HepG2 (cell line): ENCODE data around the gene STH. TPM values are rescaled to one million over a fixed set of nuclear protein-coding genes. Genes with fewer than 3 reads are reported as not detected.

Experiments used
- ATAC-seq: fragments of 200-7000 bp; cut with Tn5 transposase; 3 replicates; pipeline ENCODE4 v1.9.1; 2020; ENCODE audit warnings: mild to moderate bottlenecking, moderate library complexity
- BruUV-seq: library from RNA; stranded (reverse); fragments of 400-500 nt; replicated peaks from 2 replicates; lab custom pipeline; 2021; lab: Mats Ljungman, UMichigan
- CTCF ChIA-PET: fragments of 300-600 bp; formaldehyde crosslinking; extraction: SDS; loops from one replicate; lab custom pipeline; 2021; ENCODE audit warnings: low total read pairs, inconsistent platforms, low intra/inter-chr PET ratio; lab: Yijun Ruan, JAX
- POLR2A ChIA-PET: fragments of 350-600 bp; sonication (Branson Sonifier 250); formaldehyde crosslinking; loops from one replicate; lab custom pipeline; 2020; ENCODE audit warnings: antibody characterized with exemption, inconsistent platforms; lab: Yijun Ruan, JAX
- DNase-seq: peaks from one replicate; pipeline ENCODE4 v3.0.0-alpha.2; 2015; ENCODE audit warnings: low spot score
- FAIRE-seq: peaks from 3 replicates; lab custom pipeline; 2011; peaks lifted over from hg19 to GRCh38; lab: Jason Lieb, UNC
- H2AFZ ChIP-seq: one replicate; pipeline ENCODE4 v1.6.1; 2011; ENCODE audit warnings: low read length, inconsistent platforms
- H3K27ac ChIP-seq: fragments of 300-600 bp; 3 replicates; pipeline ENCODE4 v1.8.0; 2011; ENCODE audit warnings: mixed run types, mild to moderate bottlenecking, mixed read lengths, low read length, inconsistent platforms; ENCODE audit not compliant: insufficient read depth; ENCODE audit errors: extremely low read length
- H3K27me3 ChIP-seq, 2 experiments: fragments of 200-600 bp in 1 of 2; 2 replicates in 1 of 2; 3 replicates in 1 of 2; pipeline versions ENCODE4 v1.6.0 to v1.8.0; 2011; ENCODE audit warnings: low read length in 2 of 2, mild to moderate bottlenecking in 2 of 2, moderate library complexity in 2 of 2, inconsistent platforms in 1 of 2; ENCODE audit not compliant: insufficient read depth in 2 of 2, control insufficient read depth in 1 of 2
- H3K36me3 ChIP-seq, 2 experiments: fragments of 200-600 bp in 1 of 2; replicated peaks in 1 of 2; 2 replicates in 1 of 2; 3 replicates in 1 of 2; pipeline versions ENCODE4 v1.5.1 to v1.8.0; 2011; ENCODE audit warnings: low read length in 2 of 2, inconsistent platforms in 1 of 2; ENCODE audit not compliant: insufficient read depth in 2 of 2, control insufficient read depth in 1 of 2
- H3K4me1 ChIP-seq: 2 replicates; pipeline ENCODE4 v1.5.1; 2012; ENCODE audit warnings: low read length, inconsistent platforms; ENCODE audit not compliant: insufficient read depth
- H3K4me2 ChIP-seq: 2 replicates; pipeline ENCODE4 v1.6.0; 2011; ENCODE audit warnings: low read depth, low read length, inconsistent platforms
- H3K4me3 ChIP-seq, 3 experiments: fragments of 200-600 bp in 1 of 3; sonication (generic), shearing (Covaris generic) in 1 of 3; replicated peaks in 1 of 3; 2 replicates each; pipeline ENCODE4 v1.5.1; 2011 to 2016; ENCODE audit warnings: low read length in 3 of 3, inconsistent platforms in 2 of 3, low read depth in 2 of 3, mild to moderate bottlenecking in 2 of 3, control low read depth in 1 of 3, mixed read lengths in 1 of 3; ENCODE audit not compliant: insufficient read depth in 1 of 3
- H3K79me2 ChIP-seq: one replicate; pipeline ENCODE4 v1.6.1; 2011; ENCODE audit warnings: low read length, inconsistent platforms; ENCODE audit not compliant: insufficient read depth
- H3K9ac ChIP-seq: 2 replicates; pipeline ENCODE4 v1.6.0; 2011; ENCODE audit warnings: mild to moderate bottlenecking, low read depth, low read length, inconsistent platforms; ENCODE audit not compliant: insufficient read depth
- H3K9me3 ChIP-seq: 2 replicates; pipeline ENCODE4 v1.5.1; 2012; ENCODE audit warnings: mild to moderate bottlenecking, low read length
- H4K20me1 ChIP-seq: 2 replicates; pipeline ENCODE4 v1.6.0; 2011; ENCODE audit warnings: inconsistent platforms, mild to moderate bottlenecking, low read length, moderate library complexity; ENCODE audit not compliant: insufficient read depth
- AHR ChIP-seq: IDR thresholded peaks from 2 replicates; pipeline ENCODE4 v1.6.1; 2018; ENCODE audit warnings: missing genetic modification reagents, missing compliant biosample characterization
- CTCF ChIP-seq: sonication (generic); formaldehyde crosslinking; IDR thresholded peaks from 2 replicates; pipeline ENCODE4 v1.5.0; 2020; ENCODE audit warnings: mild to moderate bottlenecking, missing genetic modification reagents, moderate library complexity
- E2F5 ChIP-seq: sonication (generic); formaldehyde crosslinking; conservative IDR thresholded peaks from 2 replicates; pipeline ENCODE4 v1.4.0; 2020; ENCODE audit warnings: missing genetic modification reagents
- ISL2 ChIP-seq: sonication (generic); formaldehyde crosslinking; IDR thresholded peaks from 2 replicates; pipeline ENCODE4 v1.5.0; 2020; ENCODE audit warnings: missing genetic modification reagents
- NPAS2 ChIP-seq: sonication (generic); formaldehyde crosslinking; IDR thresholded peaks from 2 replicates; pipeline ENCODE4 v1.8.0; 2022; ENCODE audit warnings: mild to moderate bottlenecking, missing genetic modification reagents, borderline replicate concordance
- RXRA ChIP-seq: sonication (generic); formaldehyde crosslinking; IDR thresholded peaks from 2 replicates; pipeline ENCODE4 v1.5.1; 2020; ENCODE audit warnings: missing genetic modification reagents
- SIX4 ChIP-seq: sonication (generic); formaldehyde crosslinking; IDR thresholded peaks from 2 replicates; pipeline ENCODE4 v1.4.0; 2020; ENCODE audit warnings: missing genetic modification reagents
- SMARCC2 ChIP-seq: fragments of 450-650 bp; IDR thresholded peaks from 2 replicates; pipeline ENCODE4 v1.6.1; 2017; ENCODE audit warnings: antibody characterized with exemption, mild to moderate bottlenecking
- ZNF121 ChIP-seq: sonication (generic); formaldehyde crosslinking; IDR thresholded peaks from 2 replicates; pipeline ENCODE4 v1.5.0; 2020; ENCODE audit warnings: mild to moderate bottlenecking, missing genetic modification reagents
- ZNF18 ChIP-seq: sonication (generic); formaldehyde crosslinking; IDR thresholded peaks from 2 replicates; pipeline ENCODE4 v1.8.0; 2022; ENCODE audit warnings: mild to moderate bottlenecking, missing genetic modification reagents; ENCODE audit not compliant: insufficient replicate concordance
- ZNF30 ChIP-seq: sonication (generic); formaldehyde crosslinking; IDR thresholded peaks from 2 replicates; pipeline ENCODE4 v1.5.0; 2020; ENCODE audit warnings: mild to moderate bottlenecking, missing genetic modification reagents
- ZNF337 ChIP-seq: sonication (generic); formaldehyde crosslinking; IDR thresholded peaks from 2 replicates; pipeline ENCODE4 v1.5.1; 2020; ENCODE audit warnings: missing genetic modification reagents, low read depth, mild to moderate bottlenecking, borderline replicate concordance
- ZNF382 ChIP-seq: sonication (generic); formaldehyde crosslinking; IDR thresholded peaks from 2 replicates; pipeline ENCODE4 v1.5.0; 2020; ENCODE audit warnings: missing genetic modification reagents, mild to moderate bottlenecking, borderline replicate concordance
- ZNF383 ChIP-seq: sonication (generic); formaldehyde crosslinking; IDR thresholded peaks from 2 replicates; pipeline ENCODE4 v1.4.0; 2020; ENCODE audit warnings: missing genetic modification reagents, mild to moderate bottlenecking, borderline replicate concordance
- ZNF605 ChIP-seq: sonication (generic); formaldehyde crosslinking; IDR thresholded peaks from 2 replicates; pipeline ENCODE4 v1.8.0; 2022; ENCODE audit warnings: mild to moderate bottlenecking, missing genetic modification reagents
- ZNF83 ChIP-seq: sonication (generic); formaldehyde crosslinking; IDR thresholded peaks from 2 replicates; pipeline ENCODE4 v1.4.0; 2020; ENCODE audit warnings: missing genetic modification reagents, mild to moderate bottlenecking, borderline replicate concordance
- ZZZ3 ChIP-seq: sonication (generic); formaldehyde crosslinking; IDR thresholded peaks from 2 replicates; pipeline ENCODE4 v1.4.0; 2020; ENCODE audit warnings: missing genetic modification reagents, mild to moderate bottlenecking, borderline replicate concordance
- WGBS: methylation state at CpG from one replicate; pipeline ENCODE4 v1.1.6; 2017; ENCODE audit warnings: low lambda C conversion rate; 5-methylcytosine and 5-hydroxymethylcytosine counted together
- in situ Hi-C: cut with HindIII; loops from 2 replicates; pipeline ENCODE4 v1.10.0; 2017; ENCODE audit warnings: low pct_unique_long_range_greater_than_20kb; ENCODE audit not compliant: extremely low pct_ligation_motif_present
- intact Hi-C: fragments of 100-400 bp; cut with micrococcal nuclease; formaldehyde crosslinking; loops from one replicate; pipeline ENCODE4 v1.10.0; 2022; ENCODE audit not compliant: unreplicated experiment
- polyA plus RNA-seq, 8 experiments: library from polyadenylated mRNA; depleted of rRNA in 3 of 8; stranded (reverse) in 7 of 8; unstranded in 1 of 8; fragments of >200 nt; fragmentation: Illumina TruSeq in 4 of 8; extraction: Trizol in 4 of 8; gene quantifications; 2 replicates each; pipeline versions ENCODE4 v1.2.1 to v1.2.3, GENCODE V29; 2011 to 2016; ENCODE audit warnings: low read depth in 4 of 8, missing spikeins in 1 of 8, mixed read lengths in 1 of 8; ENCODE audit not compliant: insufficient read depth in 1 of 8
- total RNA-seq, 5 experiments: library from RNA; depleted of rRNA; stranded (reverse); fragments of >200 nt; fragmentation: Illumina TruSeq; extraction: Trizol; gene quantifications; 2 replicates each; pipeline ENCODE4 v1.2.3, GENCODE V29; 2016; ENCODE audit warnings: low read depth in 1 of 5

The STH gene
- total and polyA plus RNA-seq, 2 of the 13 experiments (the other 11 are each of a cell fraction or from before 2014, with no cell fraction given), result not detected

- over 99% methylated on average over 3 of the region's 3 CpGs for WGBS
- ATAC-seq (no peak), DNase-seq (no peak), FAIRE-seq (no peak)
- H3K4me1 ChIP-seq, result no peaks in the 10 kb centered on the region
- ChIA-PET CTCF (no interaction called here), POLR2A (interaction anchor here (1.1 kb wide), 1 partner anchor 24 kb away, joined by 3 read pairs; no protein-coding TSS in a partner anchor)
- intact Hi-C loops (no loop called here), in situ Hi-C loops (no loop called here)
- no peaks in the 10 kb centered on the region for H3K79me2 ChIP-seq
- H3K27me3 ChIP-seq, result no peaks in the 10 kb centered on the region
- TF ChIP-seq ISL2 (no peak), SMARCC2 (no peak), AHR (CRISPR knock-in tag) (no peak), NPAS2 (no peak), ZNF605 (CRISPR knock-in tag) (no peak), ZNF382 (CRISPR knock-in tag) (no peak), ZZZ3 (CRISPR knock-in tag) (no peak), ZNF121 (no peak), ZNF83 (CRISPR knock-in tag) (no peak), ZNF383 (CRISPR knock-in tag) (no peak), ZNF30 (CRISPR knock-in tag) (no peak), SIX4 (CRISPR knock-in tag) (no peak), ZNF337 (no peak), E2F5 (CRISPR knock-in tag) (no peak), ZNF18 (CRISPR knock-in tag) (no peak), CTCF (no peak), RXRA (CRISPR knock-in tag) (no peak)
- H4K20me1 ChIP-seq, result no peaks in the 10 kb centered on the region
- no peak overlapping the region for H3K4me2 ChIP-seq
- H3K36me3 ChIP-seq, result peaks cover 37 to 62% of the 10 kb centered on the region in 2 experiments
- no peaks in the 10 kb centered on the region for H3K9me3 ChIP-seq
- H3K4me3 ChIP-seq, result no peak overlapping the region
- H3K27ac ChIP-seq, result no peak overlapping the region
- no TSS peak for BruUV-seq
- no peak overlapping the region for H3K9ac ChIP-seq
- H2AFZ ChIP-seq, result no peak overlapping the region
Measured at GRCh38 chr17:46028374-46028773, 29.3 kb downstream of the STH start.
